ENCODE data around the gene WFIKKN1.

- TF ChIP-seq CTCF (IDR thresholded peaks at IDR 0.05) (no peak), POLR2A (IDR thresholded peaks at IDR 0.05) (no peak)
These were observed 8.1 kb downstream of the WFIKKN1 start for GRCh38 chr16:638836-639235.
